Vagina (tissue), 2 donors: Measurements from ENCODE around the gene PKM.

Experiments used
- POLR2A ChIP-seq, 2 donors: fragments of 450-650 bp; IDR thresholded peaks; one replicate each; pipeline ENCODE4 v1.6.1; 2017; ENCODE audit warnings: antibody characterized with exemption in 2 of 2, mild to moderate bottlenecking in 2 of 2, moderate library complexity in 2 of 2
- POLR2AphosphoS5 ChIP-seq, 2 donors: sonication (generic); formaldehyde crosslinking; IDR thresholded peaks; one replicate each; pipeline ENCODE4 v1.9.0; 2017; ENCODE audit warnings: antibody characterized with exemption in 2 of 2, mild to moderate bottlenecking in 2 of 2, low read depth in 1 of 2; ENCODE audit not compliant: insufficient read depth in 1 of 2
- TF ChIP-seq, protein P1 (sequence below), 3 experiments: fragments of 450-650 bp in 2 of 3; fragments of 200-600 bp in 1 of 3; sonication (generic) in 1 of 3; IDR thresholded peaks; one replicate each; pipeline ENCODE4 v1.5.1; 2017 to 2019; ENCODE audit warnings: antibody characterized with exemption in 3 of 3, mild to moderate bottlenecking in 2 of 3, moderate library complexity in 2 of 3

DNA sequence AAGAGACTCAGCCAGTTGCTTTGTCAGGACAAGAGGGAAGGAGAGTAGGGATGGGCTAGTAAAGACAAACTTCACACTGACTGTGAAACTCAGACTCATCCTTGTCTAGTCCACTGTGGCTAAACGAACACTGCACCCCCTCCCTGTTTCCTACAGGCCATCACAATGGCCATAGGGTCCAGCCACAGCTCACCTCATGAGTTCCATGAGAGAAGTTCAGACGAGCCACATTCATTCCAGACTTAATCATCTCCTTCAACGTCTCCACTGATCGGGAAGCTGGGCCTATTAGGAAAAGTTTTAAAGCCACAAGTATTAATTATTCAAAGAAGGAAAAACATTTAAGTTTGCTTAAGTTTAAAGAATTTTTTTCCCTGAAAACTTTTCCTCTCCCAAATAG is 13.8 kb downstream of the PKM start:
- no peak for TF ChIP-seq POLR2A (IDR thresholded peaks at IDR 0.05)
- TF ChIP-seq, protein P1, sequence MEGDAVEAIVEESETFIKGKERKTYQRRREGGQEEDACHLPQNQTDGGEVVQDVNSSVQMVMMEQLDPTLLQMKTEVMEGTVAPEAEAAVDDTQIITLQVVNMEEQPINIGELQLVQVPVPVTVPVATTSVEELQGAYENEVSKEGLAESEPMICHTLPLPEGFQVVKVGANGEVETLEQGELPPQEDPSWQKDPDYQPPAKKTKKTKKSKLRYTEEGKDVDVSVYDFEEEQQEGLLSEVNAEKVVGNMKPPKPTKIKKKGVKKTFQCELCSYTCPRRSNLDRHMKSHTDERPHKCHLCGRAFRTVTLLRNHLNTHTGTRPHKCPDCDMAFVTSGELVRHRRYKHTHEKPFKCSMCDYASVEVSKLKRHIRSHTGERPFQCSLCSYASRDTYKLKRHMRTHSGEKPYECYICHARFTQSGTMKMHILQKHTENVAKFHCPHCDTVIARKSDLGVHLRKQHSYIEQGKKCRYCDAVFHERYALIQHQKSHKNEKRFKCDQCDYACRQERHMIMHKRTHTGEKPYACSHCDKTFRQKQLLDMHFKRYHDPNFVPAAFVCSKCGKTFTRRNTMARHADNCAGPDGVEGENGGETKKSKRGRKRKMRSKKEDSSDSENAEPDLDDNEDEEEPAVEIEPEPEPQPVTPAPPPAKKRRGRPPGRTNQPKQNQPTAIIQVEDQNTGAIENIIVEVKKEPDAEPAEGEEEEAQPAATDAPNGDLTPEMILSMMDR (IDR thresholded peaks at IDR 0.05), result no peak
- no peak for TF ChIP-seq POLR2AphosphoS5 (IDR thresholded peaks at IDR 0.05; ENCODE audit: insufficient read depth in 1 of 2, low read depth in 1 of 2)
